Left ventricle myocardium inferior (tissue), 1 donor: ENCODE results near the gene DRC7. TPM values are rescaled to one million over a fixed set of nuclear protein-coding genes. Genes with fewer than 3 reads are reported as not detected.
A peak's percentile ranks its signal among the peaks of the same experiment; 100 is the strongest.

Source experiments
- DNase-seq: peaks from one replicate; pipeline ENCODE4 v3.0.0-alpha.2; 2020
- H3K27ac ChIP-seq: fragments of 200-600 bp; replicated peaks from 2 replicates; pipeline ENCODE4 v1.8.0; 2021
- H3K27me3 ChIP-seq: fragments of 200-600 bp; 2 replicates; pipeline ENCODE4 v1.8.0; 2021; ENCODE audit warnings: low read depth
- H3K36me3 ChIP-seq: fragments of 200-600 bp; 2 replicates; pipeline ENCODE4 v1.8.0; 2021
- H3K4me1 ChIP-seq: fragments of 200-600 bp; 2 replicates; pipeline ENCODE4 v1.8.0; 2021
- H3K4me3 ChIP-seq: fragments of 200-600 bp; 2 replicates; pipeline ENCODE4 v1.8.0; 2021; ENCODE audit warnings: mild to moderate bottlenecking, moderate library complexity
- H3K9me3 ChIP-seq: fragments of 200-600 bp; replicated peaks from 2 replicates; pipeline ENCODE4 v1.8.0; 2021
- CTCF ChIP-seq: fragments of 200-600 bp; IDR thresholded peaks from 2 replicates; pipeline ENCODE4 v1.8.0; 2021; ENCODE audit warnings: antibody characterized with exemption, mild to moderate bottlenecking, borderline replicate concordance
- intact Hi-C: fragments of 100-400 bp; cut with micrococcal nuclease; formaldehyde crosslinking; loops from one replicate; pipeline ENCODE4 v1.11.0; 2022
- total RNA-seq: library from RNA; stranded (reverse); fragmentation: NEBNext Ultra II Directional; extraction: Animal tissue kit (Norgen Biotek cat#: 25700); gene quantifications from one replicate; pipeline ENCODE4 v1.2.1, GENCODE V29; 2021
- donor health status: DM: no; HTN: yes; CAD: no; lungs with severe emphysema.

Gene DRC7
- total RNA-seq, 1 donor from 2014 or later: not detected

GRCh38 chr16:57647136-57647875 is 47.3 kb upstream of the DRC7 start:
- intact Hi-C loops: no loop called here
- Histone ChIP-seq H3K4me1 (peaks cover 55% of the 10 kb centered on the region), H3K36me3 (peaks cover 10% of the 10 kb centered on the region), H3K4me3 (peak overlapping the region; percentile 39), H3K9me3 (no peaks in the 10 kb centered on the region), H3K27ac (peak overlapping the region; percentile 90), H3K27me3 (peaks cover 14% of the 10 kb centered on the region)
- TF ChIP-seq CTCF: no peak
- no peak for DNase-seq

- Histone ChIP-seq H3K4me3 (peak overlapping the region; percentile 39), H3K4me1 (peaks cover 53% of the 10 kb centered on the region), H3K9me3 (no peaks in the 10 kb centered on the region), H3K27me3 (peaks cover 17% of the 10 kb centered on the region), H3K36me3 (peaks cover 13% of the 10 kb centered on the region), H3K27ac (peak overlapping the region; percentile 90)
- intact Hi-C loops: no loop called here
- TF ChIP-seq CTCF: no peak
- DNase-seq: no peak
These were observed 46.5 kb upstream of the DRC7 start for GRCh38 chr16:57648125-57648524.

- DNase-seq: peak; percentile 72
- Histone ChIP-seq H3K27me3 (peaks cover 17% of the 10 kb centered on the region), H3K9me3 (no peaks in the 10 kb centered on the region), H3K36me3 (peaks cover 13% of the 10 kb centered on the region), H3K4me3 (peak overlapping the region; percentile 39), H3K4me1 (peaks cover 52% of the 10 kb centered on the region), H3K27ac (peak overlapping the region; percentile 90)
- TF ChIP-seq CTCF: peak; percentile 100
- intact Hi-C loops: no loop called here
These were observed 45.8 kb upstream of the DRC7 start for GRCh38 chr16:57648581-57649442.

GRCh38 chr16:57649443-57649751 is 45.2 kb upstream of the DRC7 start:
- H3K27me3 ChIP-seq: peaks cover 17% of the 10 kb centered on the region
- H3K27ac ChIP-seq: no peak overlapping the region
- H3K9me3 ChIP-seq: no peaks in the 10 kb centered on the region
- peak; percentile 9 for TF ChIP-seq CTCF
- peaks cover 49% of the 10 kb centered on the region for H3K4me1 ChIP-seq
- DNase-seq: no peak
- H3K36me3 ChIP-seq: peaks cover 13% of the 10 kb centered on the region
- no peak overlapping the region for H3K4me3 ChIP-seq
- intact Hi-C loops: no loop called here

GRCh38 chr16:57649846-57650245 is 44.8 kb upstream of the DRC7 start:
- no peak overlapping the region for H3K27ac ChIP-seq
- H3K36me3 ChIP-seq: peaks cover 13% of the 10 kb centered on the region
- peaks cover 17% of the 10 kb centered on the region for H3K27me3 ChIP-seq
- TF ChIP-seq CTCF: no peak
- intact Hi-C loops: loop anchor here (10.0 kb wide), 1 partner anchor 45 kb away; no protein-coding TSS in a partner anchor
- no peak overlapping the region for H3K4me3 ChIP-seq
- H3K9me3 ChIP-seq: no peaks in the 10 kb centered on the region
- no peak for DNase-seq
- H3K4me1 ChIP-seq: peaks cover 46% of the 10 kb centered on the region
